ENCODE data around the gene FIGLA.

The FIGLA gene

DNA sequence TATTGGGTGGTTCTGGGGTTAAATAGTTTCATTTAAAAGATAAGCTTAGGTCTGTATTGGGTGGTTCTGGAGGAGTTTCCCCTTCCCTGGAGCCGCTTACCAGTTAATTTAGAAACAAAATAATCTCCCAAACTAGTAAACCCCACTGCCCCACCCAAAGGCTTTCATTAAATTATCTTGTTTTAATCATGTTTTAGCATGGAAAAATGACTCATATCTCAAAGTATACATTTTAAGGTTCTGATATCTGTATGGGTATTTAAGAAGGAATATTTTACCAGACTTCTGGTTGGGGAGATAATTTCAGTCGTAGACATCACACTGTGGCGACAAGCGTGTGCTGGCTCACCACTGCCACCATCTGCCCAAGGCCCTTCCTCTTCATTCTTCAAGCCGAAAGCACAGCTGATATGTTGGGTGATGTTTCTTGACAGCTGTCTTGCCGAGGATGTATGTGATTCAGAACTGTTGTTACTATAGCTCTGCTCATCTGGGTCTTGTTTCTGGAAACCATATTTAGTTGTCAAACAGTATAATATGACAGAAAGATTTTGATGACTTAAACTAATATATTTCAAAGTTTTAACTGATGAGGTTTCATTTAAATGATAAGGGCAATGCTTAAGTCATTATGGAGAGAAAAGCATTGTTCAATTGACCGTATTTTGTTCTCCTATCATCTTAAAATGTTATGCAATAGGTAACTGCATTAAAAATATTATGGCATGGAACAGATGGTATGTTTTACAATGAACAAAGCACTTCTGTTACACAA, 5.1 kb downstream of the FIGLA start:
- TF ChIP-seq, protein P1, sequence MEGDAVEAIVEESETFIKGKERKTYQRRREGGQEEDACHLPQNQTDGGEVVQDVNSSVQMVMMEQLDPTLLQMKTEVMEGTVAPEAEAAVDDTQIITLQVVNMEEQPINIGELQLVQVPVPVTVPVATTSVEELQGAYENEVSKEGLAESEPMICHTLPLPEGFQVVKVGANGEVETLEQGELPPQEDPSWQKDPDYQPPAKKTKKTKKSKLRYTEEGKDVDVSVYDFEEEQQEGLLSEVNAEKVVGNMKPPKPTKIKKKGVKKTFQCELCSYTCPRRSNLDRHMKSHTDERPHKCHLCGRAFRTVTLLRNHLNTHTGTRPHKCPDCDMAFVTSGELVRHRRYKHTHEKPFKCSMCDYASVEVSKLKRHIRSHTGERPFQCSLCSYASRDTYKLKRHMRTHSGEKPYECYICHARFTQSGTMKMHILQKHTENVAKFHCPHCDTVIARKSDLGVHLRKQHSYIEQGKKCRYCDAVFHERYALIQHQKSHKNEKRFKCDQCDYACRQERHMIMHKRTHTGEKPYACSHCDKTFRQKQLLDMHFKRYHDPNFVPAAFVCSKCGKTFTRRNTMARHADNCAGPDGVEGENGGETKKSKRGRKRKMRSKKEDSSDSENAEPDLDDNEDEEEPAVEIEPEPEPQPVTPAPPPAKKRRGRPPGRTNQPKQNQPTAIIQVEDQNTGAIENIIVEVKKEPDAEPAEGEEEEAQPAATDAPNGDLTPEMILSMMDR (conservative IDR thresholded peaks at IDR 0.05; ENCODE audit: low read depth, low read length) = peak; percentile 54
- no peak overlapping the region for H3K4me3 ChIP-seq (ENCODE audit: low read depth, low read length)
- peak; percentile 23 for DNase-seq (ENCODE audit: low read depth)

- TF ChIP-seq, protein P1 (conservative IDR thresholded peaks at IDR 0.05; ENCODE audit: low read depth, low read length) = no peak
- no peak for DNase-seq (ENCODE audit: low read depth)
- no peak overlapping the region for H3K4me3 ChIP-seq (ENCODE audit: low read depth, low read length)
These were observed 6.1 kb downstream of the FIGLA start for GRCh38 chr2:70784320-70784719.

GRCh38 chr2:70779911-70780545, 10.4 kb downstream of the FIGLA start:
- TF ChIP-seq, protein P1 (conservative IDR thresholded peaks at IDR 0.05; ENCODE audit: low read depth, low read length) = no peak
- no peak for DNase-seq (ENCODE audit: low read depth)
- H3K4me3 ChIP-seq (ENCODE audit: low read depth, low read length) = no peak overlapping the region

DNA sequence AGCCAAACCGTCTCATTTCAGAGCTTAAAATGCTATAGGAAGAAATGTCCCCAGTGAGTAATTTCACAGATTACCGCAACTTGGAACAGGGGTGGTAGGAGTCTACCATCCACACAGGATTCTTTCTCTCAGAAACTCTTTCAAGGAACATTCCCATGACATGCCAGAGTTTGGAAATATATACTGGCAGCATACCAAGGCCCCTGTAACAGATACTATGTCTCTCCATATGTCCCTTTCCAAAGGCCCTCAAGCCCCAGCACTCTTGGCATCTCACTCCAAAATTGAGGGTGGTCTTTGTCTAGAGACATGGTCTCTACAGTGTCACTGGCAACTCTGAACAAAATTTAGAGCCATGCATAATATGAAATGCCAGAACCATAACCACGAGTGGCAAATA, 11.0 kb downstream of the FIGLA start:
- TF ChIP-seq, protein P1 (conservative IDR thresholded peaks at IDR 0.05; ENCODE audit: low read depth, low read length) = no peak
- DNase-seq (ENCODE audit: low read depth) = no peak
- H3K4me3 ChIP-seq (ENCODE audit: low read depth, low read length) = no peak overlapping the region

DNA sequence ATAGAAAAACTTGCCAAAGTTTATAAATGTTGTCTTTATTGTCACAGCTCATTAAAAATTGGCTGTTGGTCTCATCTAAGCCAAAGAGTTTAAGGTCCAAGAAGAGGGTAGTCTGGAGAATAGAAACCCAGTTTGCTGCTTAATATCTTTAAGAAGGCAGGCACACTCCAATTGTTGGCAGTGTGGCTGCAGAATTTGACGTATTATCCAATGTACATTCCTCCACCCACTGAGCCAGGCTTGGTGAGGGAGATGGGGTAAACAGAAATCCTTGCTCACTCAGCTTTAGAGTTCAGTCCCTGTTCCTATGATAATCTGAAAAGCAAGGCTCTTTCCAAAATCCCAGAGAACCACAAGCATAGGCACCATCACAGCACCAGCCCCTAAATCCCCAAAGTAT, 11.8 kb downstream of the FIGLA start:
- TF ChIP-seq, protein P1 (conservative IDR thresholded peaks at IDR 0.05; ENCODE audit: low read depth, low read length) = no peak
- H3K4me3 ChIP-seq (ENCODE audit: low read depth, low read length) = no peak overlapping the region
- DNase-seq (ENCODE audit: low read depth) = no peak

- no peak for DNase-seq (ENCODE audit: low read depth)
- H3K4me3 ChIP-seq (ENCODE audit: low read depth, low read length) = no peak overlapping the region
- TF ChIP-seq, protein P1 (conservative IDR thresholded peaks at IDR 0.05; ENCODE audit: low read depth, low read length) = no peak
These were observed 13.0 kb downstream of the FIGLA start for GRCh38 chr2:70777450-70777849.

DNA sequence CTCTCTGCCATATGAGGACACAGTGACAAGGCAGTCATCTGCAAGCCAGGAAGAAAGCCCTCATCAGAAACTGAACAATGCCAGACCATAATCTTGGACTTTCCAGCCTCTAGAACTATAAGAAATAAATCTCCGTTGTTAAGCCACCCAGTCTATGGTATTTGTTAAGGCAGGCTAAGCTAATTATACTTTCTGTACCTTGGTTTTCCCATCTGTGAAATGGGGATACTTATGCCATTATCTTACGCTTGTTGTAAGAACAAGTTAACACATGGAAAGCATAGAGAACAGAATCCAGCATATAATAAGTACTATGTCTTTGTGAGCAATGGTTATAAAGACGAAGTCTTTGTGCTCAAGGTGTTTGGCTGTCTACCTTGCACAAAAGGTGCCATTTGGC, 14.2 kb downstream of the FIGLA start:
- no peak overlapping the region for H3K4me3 ChIP-seq (ENCODE audit: low read depth, low read length)
- no peak for DNase-seq (ENCODE audit: low read depth)
- TF ChIP-seq, protein P1 (conservative IDR thresholded peaks at IDR 0.05; ENCODE audit: low read depth, low read length) = no peak
